CD4-positive, alpha-beta T cell treated with Interleukin-12 subunit alpha and Interleukin-12 subunit beta, for 1 hour (primary cell): ENCODE measurements around the gene PTPRD.

ENCODE experiments used
- DNase-seq: peaks from one replicate; pipeline ENCODE4 v3.0.0-alpha.2; 2020

Gene PTPRD

DNA sequence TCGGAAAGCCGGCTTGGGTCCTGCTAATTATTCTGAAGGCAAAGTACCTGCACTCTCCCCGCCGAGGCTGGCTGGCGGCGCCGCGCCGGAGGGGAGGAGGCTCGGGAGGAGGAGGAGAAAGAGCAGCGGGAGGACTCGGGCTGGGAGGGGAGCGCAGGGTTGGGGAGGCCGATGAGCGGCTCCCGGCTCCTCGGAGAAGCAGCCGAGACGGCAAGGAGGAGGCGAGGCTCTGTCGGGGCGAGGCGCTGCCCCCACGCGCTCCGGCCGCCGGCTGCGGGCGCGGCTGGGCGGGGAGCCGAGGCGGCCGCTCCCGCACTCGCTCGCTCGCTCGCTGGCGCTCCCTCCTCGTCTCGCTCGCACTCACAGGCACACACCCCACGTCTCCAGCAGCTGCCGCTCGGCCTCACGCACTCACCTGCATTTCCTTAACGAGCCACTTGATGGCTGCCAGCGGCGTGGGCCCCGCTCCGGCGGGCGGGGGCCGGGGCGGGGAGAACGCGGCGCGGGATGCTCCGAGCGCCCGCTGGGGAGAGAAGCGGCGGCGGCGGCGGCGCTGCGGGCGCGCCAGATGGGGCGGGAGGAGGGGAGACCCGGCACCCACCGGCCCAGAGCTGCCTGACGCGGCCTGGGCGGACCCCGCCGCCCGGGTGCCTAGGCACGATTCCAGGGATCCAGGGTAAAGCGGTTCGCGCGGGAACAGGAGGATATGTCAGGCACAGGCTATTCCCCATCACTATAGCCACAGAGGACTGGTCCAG, at the start of gene PTPRD:
Gene PTPRD (minus strand): TSS at position 362 of the 758 bp plus-strand sequence.
- DNase-seq: no peak

DNA sequence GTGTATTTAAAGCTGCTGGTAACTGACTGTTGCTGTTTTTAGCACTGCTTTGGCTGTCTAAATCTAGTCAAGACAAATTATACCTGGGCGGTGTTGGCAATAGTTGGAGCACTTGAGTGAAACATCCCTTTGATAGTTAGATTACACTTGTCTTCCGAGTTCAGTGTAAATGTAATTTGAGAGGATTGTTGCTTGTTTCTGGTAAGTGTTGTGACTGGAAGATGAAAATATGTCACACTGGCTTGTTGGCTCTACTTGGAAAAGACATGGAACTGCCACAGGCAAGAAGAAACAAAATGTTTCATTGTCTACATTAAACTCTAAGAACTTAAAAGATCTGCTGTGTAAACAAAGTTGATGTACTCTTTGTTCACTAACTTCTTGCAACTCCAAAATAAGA, 49.2 kb upstream of the PTPRD start:
- no peak for DNase-seq

DNA sequence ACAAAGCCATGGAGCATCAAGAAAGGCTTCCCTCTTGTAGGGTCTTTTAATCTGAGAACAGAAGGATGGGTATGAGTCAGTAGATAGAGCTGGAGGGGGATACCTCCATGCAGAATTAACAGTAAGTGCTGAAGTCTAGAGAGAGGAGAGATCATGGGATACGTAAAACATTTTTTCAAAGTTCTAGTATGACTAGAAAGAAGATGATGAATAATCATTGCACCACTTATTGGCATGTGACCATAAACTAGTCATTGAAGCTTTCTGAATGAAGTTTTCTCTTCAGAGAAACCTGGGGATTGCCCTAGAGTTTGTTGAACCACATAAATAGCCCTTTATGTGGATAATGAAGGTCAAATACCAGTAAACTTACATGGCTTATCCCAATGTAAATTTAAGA, 48.6 kb upstream of the PTPRD start:
- DNase-seq: no peak

DNA sequence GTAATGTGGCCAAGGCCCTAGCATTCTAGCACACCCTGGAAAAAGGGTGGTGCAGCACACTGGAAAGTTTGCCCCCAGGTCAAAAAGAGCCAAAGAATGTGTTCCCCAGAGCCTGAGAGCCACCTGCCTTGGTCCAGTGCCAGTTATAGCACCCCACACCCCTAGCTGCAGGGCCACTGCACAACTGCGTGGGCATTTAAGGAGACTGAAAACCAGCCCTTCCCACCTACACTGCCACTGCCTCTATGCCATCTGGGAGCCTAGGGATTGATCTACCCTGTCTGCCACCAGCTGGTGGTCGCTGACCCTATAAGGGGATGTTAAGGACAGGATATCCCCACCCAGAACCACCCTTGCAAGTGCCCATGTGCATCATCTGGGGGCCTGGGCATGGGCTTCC, 38.2 kb upstream of the PTPRD start:
- DNase-seq: no peak

DNA sequence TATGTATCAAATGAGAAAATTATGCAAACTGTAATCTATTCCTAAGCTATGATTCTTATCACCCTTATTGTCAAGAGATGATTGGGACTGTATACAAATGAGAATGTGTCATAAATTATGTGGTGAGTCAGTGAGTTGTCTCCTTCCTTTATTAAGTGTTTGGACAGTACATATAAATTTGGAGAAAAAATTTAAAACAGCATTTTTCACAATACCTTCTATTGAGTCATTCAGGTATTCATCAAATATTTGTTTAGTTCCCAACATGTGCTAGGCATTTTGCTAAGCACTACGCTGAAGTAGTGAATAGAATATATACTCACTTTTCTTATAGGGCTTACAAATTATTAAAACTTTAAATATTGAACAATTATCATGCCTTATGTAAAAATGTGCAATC, 36.3 kb upstream of the PTPRD start:
- DNase-seq: no peak

DNA sequence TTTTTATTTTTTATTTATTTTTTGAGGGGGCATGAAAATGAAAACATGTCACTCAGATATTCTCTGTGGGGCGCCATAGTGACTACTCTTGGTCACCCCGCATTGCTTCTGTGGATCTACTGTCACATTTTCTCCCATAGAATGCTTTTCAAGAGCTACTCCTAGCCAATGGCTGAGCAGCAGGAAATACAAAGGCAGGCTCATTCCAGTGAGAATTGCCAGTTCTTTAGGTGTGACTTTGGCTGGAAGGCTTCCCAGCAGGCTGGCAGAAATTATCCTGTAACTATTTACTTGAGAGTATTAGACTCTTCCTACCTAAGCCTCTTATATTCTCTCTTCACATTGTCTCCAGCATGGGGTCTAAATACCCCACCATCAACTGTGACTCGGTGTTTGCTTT, 21.0 kb upstream of the PTPRD start:
- DNase-seq: no peak

DNA sequence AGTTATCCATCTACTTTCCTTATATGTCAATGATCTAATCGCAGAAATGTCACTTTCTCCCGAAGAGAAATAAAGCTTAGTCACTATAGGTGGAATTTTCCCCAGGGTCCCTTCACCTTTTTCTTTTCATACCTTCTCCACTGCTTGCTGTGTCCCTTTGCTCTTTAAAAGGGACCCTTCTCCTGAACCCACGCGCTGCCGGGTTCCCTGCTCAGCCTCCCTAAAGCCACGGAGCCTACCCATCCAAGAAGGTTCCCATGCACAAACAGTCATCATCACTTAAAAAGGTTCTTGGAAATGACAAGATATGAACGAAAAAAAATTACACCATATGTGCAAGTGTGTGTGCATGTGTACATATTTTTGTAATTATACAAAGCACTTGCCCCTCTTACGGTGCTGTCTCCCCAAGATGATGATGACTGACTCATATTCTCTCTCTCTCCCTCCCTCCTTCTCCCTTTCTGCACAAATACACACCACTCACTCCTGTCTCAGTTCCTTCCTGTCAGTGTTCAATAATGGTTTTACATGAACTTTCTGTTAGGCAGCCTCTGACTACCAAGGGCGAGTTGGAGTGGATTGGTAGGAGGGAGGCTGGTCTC, 1.5 kb upstream of the PTPRD start:
- DNase-seq: no peak

DNA sequence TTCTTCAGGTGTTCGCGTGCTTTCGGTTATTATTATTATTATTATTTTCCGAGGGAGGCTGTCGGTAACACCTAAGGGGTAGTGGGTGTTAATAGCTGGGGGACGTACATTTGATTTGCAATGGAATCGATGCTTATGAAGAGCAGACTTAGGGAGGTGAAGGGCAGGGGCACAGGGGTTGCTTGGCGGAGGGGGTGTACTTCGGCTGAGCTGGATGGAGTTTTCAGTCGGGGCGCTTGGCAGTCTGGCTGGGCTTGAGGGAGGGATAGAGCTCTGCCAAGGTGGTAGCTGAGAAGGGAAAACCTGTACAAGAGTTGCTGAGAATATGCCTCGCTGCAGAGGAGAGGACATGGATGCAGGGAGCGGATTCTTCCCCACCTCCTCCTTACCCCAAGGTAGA, 617 bp upstream of the PTPRD start:
- no peak for DNase-seq

DNA sequence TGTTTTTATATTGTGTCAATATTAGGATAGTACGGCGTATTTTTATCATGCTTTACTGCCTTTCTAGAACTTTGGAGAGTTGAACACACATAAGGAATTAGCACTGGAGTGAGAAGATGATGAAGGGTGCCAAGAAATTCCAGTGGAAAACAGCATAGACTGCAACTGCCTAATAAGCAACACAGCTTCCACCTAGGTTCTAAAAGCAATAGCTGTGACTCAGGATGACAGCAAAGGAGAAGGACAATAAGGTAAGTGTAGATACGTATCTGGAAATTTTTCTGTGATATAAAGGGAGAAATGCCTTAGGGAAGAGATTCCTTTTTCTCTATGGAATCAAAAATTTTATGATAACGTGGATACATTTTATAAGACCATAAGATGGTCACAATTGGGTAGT, 7.4 kb downstream of the PTPRD start:
- no peak for DNase-seq

DNA sequence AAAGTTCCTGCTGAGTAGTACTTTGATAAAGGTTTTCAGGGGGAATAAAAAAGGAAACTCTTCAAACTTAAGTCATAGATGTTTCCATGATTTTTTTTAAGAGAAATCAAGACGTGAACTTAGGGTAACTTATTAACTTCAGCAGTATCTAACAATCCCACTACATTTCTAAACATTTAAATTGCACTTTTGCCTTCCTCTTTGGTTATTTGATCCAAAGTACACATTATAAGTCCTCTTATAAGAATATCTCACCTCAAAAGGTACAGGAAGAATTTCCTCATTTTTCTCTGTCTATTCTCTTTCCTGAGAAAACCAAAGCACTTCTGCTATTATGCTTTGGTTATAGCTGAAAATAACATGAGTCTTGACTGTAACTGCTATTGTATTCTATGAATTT, 7.9 kb downstream of the PTPRD start:
- no peak for DNase-seq

DNA sequence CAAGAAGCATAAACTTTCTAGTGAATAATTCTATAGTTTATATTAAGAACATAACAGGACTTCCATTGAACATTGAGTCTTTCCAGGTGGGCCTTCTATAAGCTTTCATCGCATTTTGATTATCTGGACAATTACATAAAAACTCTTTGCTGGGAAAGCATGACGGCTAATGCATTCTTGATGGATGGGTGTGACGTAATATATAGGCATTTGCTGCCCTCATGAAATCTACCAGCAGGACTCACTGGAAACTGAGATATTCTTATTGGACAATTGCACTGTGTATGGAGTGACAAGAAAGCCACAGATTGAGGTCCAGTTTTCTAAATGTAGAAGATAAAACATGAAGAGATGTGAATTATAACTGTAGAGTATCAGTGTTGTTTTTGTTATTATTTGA, 15.0 kb downstream of the PTPRD start:
- DNase-seq: no peak

DNA sequence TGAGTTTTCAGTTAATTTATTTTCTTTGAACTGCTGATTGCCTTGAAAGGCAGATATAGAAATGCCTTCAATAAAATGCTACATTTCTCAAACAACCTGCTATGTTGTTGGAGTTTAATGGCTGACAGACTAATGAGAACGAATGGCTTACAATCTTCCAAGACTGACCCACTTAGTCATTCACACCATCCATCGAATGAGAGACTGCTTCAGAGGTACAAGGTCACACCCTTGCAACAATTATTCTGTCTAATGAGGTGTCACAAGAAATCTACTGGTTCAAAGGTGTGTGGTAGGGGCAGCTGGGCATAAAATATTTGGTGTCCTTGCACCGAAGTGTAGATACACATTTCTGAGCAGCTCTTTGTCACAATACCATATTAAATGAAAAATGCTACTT, 18.3 kb downstream of the PTPRD start:
- no peak for DNase-seq

DNA sequence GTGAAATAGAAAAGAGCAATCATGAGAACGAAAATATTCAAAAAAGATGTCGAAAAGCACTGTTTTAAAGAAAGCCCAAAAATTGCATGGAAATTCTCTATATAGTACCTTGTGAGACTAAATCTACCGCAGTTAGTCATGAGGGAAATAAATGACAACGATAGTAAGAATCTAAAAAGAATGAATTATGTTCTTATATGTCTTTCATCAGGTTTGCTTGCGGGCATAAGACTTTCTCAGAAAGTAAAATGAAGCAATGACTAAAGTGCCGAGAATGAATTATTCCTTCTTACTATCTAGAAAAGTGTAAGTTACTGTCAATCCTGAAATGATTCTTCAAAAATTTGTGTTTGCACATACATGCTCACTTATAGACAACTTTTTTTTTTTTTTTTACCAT, 26.4 kb downstream of the PTPRD start:
- no peak for DNase-seq

DNA sequence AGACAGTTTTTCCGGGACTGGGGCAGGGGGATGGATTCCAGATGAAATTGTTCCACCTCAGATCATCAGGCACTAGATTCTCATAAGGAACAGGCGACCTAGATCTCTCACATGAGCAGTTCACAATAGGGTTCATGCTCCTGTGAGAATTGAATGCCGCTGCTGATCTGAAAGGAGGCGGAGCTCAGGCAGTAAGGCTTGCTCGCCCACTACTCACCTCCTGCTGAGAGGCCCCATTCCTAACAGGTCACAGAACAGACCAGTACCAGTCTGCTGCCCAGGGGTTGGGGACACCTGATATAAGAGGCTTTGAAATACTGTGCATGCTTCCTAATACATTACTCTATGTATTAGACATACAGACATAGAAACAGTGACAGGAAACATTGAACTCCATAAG, 41.1 kb downstream of the PTPRD start:
- DNase-seq: no peak

DNA sequence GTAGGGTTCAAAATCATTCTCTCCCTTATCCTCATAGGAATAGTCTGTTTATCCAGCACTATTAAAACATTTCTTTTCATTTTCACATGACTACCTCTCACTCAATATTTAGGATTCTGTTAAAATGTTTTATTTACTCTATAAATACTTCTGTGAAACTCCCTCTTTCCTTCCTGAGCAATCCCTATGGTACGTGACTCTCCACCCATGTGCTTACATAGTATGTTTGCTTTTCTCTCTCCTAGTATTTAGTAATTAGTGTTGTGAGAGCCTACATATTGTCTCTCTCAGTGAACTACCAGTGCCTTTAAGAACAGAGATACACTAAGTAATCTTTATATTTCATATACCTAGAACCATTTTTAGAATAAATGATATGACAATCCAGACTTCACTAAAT, 46.0 kb downstream of the PTPRD start:
- DNase-seq: no peak

DNA sequence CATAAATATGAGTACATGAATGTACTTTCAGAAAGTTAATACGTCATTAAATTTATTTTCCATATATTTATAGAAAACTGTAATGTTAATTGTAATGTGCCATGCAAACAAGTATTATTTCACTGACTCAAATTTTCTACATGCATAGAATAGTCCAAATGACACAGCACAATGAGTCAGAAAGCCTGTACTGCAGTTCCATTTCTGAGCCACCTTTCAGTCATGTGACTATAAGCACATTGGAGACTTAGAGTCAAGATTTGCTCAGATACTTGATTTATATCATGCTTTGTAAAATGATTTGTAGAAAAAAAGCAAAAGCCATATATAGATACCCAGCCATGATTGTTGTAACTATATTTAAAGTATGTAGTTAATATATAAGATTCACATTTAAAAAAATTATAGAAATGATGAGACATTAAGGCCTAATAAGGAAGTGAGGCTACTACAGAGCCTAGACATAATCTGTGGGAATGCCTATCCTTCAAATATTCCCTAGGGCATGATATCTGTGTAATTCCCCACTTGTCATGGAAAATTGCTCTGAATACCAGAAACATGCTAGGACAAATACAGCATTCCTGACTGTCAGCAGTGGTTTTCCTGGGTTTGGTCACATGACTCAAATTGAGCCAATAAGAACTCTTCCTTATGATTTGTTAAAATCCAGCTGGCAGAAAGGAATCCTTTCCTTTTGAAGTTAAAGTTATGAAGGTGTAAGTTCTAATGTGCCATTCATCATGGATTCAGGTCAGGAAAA, 50.0 kb downstream of the PTPRD start:
- DNase-seq: no peak

DNA sequence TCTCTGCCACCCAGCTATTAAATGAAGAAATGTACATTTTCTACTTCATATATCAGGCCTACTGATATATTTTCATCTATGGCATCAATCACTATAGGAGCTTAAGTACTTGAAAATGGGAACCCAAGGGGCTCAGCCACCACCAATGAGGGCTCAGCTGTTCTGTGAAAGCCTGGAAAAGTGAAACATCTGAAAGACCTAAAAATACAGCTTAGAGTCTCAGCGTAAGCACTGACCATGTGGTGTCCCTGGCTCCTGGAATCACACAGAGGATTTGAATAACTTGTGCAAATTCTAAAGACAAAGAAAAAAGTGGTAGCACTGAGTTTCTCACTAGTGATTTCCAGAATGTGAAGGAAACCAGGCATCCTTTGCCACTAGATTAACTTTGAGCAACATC, 64.5 kb downstream of the PTPRD start:
- no peak for DNase-seq

DNA sequence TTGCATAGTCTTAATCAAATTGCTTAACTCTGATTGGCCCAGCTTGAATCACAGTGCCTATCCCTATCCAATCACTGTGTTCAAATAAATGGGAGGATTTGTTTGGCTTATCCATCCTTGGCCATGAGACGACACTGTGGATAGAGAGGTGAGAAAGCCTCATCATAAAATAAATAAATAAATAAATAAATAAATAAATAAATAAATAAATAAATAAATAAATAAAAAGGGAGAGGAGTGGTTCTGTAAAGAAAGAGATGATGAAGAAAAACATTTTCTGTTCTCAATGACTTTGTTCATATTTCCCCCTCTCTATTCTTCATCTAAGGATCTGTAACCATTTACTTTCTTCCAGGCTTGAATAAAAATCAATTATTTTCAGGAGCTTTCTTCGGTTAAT, 74.7 kb downstream of the PTPRD start:
- no peak for DNase-seq

DNA sequence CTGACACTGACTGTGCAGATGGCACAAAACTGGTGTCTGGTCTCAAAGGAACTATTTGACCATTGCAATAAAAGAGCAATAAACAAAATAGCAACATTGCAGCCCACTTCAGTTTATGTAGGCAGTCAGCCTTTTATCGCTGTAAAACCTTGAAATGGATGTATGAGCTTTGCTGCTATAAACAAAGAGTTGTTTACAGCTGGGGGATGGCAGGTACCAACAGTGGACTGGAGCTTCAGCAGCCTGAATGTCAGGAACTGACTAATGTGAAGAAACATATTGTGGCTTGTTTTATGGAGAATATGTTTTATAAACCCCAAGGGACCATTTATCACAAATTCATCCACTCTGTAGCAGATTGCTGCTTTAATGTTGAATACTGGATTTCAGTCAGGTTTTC, 78.0 kb downstream of the PTPRD start:
- DNase-seq: no peak

DNA sequence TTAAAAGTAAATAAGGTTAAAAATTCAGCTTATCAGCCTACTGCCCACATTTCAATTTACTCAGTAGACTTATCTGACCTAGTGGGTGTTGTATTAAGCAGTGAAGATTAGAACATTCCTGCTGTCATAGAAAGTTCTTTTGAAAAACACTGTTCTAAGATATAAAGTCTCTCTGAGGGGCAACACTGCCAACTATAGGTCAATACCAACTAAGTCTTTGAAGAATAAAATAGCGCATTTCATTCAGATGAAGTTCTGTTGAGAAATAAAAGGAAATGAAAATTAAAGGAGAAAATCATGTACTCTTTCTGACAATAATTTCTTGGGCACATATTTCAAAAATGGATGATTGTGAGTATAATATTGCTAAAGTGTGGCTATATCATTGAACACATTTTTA, 86.8 kb downstream of the PTPRD start:
- no peak for DNase-seq

DNA sequence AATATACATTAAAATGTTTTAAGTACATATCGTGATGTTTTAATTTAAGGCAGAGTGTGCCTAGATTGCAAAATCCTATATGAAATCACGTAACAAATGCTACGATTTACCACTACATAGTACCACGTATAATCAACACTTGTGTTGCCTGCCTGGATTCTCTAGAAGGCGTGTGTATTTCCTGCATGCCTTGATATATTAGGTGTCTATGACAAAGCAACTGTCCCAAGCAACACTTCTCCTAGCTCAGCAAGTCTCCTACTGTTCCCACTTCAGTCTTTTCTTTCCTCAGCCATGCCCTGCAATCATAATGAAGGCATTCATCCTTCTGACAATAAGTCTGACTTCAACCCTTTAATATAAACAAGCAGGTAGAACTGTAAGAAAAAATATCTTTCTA, 89.6 kb downstream of the PTPRD start:
- DNase-seq: no peak

DNA sequence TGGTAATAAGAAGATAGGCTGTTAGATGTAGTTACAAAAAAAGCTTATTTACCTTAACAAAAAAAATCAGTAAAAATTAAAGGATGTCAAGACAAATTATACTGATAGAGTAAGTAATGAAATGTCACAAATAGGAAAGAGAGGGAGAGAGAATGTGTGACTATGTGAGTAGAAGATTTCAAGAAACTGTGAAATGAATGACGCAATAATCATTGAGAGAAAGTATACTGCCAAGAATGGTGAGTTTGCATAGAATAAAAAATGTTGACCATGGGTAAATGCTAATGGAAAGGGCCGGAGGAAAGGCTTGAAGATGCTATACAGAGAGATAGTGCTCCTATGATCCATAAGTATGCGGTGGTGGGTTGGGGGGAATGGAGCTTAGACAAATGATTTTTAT, 100.7 kb downstream of the PTPRD start:
- DNase-seq: no peak

DNA sequence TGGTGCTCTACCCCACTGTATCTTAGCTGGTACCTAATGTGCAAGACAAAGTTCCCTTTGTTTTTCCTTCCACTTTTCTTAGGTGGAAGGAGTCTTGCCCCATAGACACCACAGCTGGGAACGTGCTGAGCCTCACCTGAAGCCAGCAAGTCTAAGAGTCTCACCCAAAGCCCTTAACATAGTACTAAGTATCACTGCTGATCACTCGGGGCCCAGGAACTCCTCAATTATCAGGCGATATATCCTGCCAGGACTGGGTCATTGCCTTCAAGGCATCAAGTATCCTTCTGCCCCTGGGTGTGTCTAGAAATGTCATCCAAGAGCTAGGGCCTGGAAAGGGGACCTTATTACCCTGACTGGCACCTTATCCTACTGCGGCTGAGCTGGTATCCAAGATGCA, 123.9 kb downstream of the PTPRD start:
- no peak for DNase-seq

DNA sequence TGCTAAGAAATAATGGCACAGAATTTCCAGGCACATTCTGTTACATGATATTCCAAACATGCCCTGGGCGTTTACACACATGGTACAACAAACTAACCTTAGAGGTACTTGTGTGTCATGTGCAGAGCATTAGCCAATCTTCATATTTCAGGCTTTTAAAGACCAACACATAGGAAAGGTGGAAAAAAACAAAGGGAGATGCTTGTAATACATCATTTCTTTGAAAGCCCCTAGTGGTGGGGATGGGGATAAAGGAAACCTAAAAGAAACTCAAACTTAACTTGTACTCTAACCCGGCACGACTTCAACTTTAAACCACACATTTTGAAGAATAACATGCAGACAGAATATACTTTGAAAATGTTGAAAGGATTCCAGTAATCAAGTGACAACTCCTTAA, 133.6 kb downstream of the PTPRD start:
- DNase-seq: no peak
